Left ventricle myocardium superior (tissue), 1 donor: ENCODE measurements around the gene SNW1. TPM values are rescaled to one million over a fixed set of nuclear protein-coding genes. Genes with fewer than 3 reads are reported as not detected.
"Not testable (repeated sequence)": the region's sequence is repeated elsewhere in the genome, so short reads cannot be mapped to it uniquely, and the experiment has no call there.

Source experiments
- ATAC-seq: fragments of 200-7000 bp; cut with Tn5 transposase; one replicate; pipeline ENCODE4 v1.9.1; 2020; ENCODE audit warnings: mild to moderate bottlenecking, moderate library complexity
- DNase-seq: peaks from one replicate; pipeline ENCODE4 v3.0.0-alpha.2; 2020
- intact Hi-C: fragments of 100-400 bp; cut with micrococcal nuclease; formaldehyde crosslinking; loops from one replicate; pipeline ENCODE4 v1.11.0; 2022
- total RNA-seq: library from RNA; stranded (reverse); fragmentation: NEBNext Ultra II Directional; extraction: Animal tissue kit (Norgen Biotek cat#: 25700); gene quantifications from one replicate; pipeline ENCODE4 v1.2.1, GENCODE V29; 2021
- donor health status: DM: no; HTN: yes; CAD: no; lungs with severe emphysema.

Gene SNW1
- total RNA-seq, 1 donor from 2014 or later = 49.8 TPM

GRCh38 chr14:77761205-77761931 lies 412 bp upstream of the SNW1 start:
- DNase-seq (peak; percentile 42), ATAC-seq (peak; percentile 69)
- intact Hi-C loops = no loop called here

GRCh38 chr14:77752799-77753516 lies 8.0 kb downstream of the SNW1 start:
- intact Hi-C loops = no loop called here
- ATAC-seq = no peak
- no peak for DNase-seq

- intact Hi-C loops = no loop called here
These were observed 8.7 kb downstream of the SNW1 start for GRCh38 chr14:77752266-77752665.

DNA sequence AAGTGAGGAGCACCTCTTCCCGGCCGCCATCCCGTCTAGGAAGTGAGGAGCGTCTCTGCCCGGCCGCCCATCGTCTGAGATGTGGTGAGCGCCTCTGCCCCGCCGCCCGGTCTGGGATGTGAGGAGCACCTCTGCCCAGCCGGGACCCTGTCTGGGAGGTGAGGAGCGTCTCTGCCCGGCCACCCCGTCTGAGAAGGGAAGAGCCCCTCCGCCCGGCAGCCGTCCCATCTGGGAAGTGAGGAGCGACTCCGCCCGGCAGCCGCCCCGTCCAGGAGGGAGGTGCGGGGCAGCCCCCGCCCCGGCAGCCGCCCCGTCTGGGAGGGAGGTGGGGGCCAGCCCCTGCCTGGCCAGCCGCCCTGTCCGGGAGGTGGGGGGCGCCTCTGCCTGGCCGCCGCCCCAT lies 13.5 kb downstream of the SNW1 start:
- intact Hi-C loops, DNase-seq, ATAC-seq: not testable (repeated sequence)

More at GRCh38 chr14:77752266-77752665, 8.7 kb downstream of the SNW1 start:
- DNase-seq (no peak), ATAC-seq (no peak)

DNA sequence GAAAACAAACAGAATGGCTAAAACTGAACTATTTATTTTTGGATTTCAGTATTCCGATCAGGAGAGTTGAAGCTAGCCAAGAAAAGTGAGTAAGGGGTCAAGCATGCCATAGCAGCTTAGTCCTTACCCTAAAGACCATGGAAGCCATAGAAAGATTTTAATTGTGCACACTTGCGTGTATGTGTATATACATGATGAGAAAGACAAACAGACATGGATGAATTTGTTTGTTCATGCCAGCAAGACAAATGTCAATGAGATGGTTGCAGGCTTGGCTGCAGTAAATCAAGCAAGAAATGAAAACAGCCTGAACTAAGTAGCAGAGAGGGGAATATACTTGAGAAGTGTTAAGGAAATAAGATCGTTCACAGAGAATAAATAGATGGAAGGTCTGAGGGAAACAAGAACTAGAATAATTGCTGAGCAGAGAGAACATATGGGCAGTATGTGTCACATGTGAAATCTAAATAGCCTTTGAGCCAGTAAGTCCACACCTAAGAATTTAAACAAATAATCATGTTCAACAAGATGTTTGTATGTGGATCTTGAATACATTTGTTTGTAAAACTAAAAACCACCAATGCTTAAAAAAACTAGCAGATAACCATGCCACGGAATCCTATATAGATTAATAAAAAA lies 14.8 kb downstream of the SNW1 start:
- ATAC-seq (no peak), DNase-seq (no peak)
- intact Hi-C loops = no loop called here

DNA sequence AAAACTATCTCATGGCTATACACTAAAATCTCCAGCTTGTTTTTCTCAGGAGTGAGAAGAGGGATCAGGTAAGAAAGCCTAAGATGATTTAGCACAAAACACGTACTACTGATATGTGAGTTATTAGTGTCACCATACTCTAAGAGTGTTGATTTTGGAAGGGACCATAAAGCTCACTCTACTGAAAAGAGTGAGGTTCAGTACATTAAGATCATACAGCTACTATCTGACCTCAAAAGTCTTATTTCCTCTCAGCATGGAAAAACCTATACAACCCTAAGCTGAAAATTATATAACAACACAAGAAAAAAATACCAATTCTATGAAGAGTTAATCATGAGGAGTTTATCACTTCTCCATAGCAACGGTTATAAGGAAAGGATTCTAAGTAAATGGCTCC lies 19.5 kb downstream of the SNW1 start:
- intact Hi-C loops = no loop called here
- DNase-seq (no peak), ATAC-seq (no peak)

DNA sequence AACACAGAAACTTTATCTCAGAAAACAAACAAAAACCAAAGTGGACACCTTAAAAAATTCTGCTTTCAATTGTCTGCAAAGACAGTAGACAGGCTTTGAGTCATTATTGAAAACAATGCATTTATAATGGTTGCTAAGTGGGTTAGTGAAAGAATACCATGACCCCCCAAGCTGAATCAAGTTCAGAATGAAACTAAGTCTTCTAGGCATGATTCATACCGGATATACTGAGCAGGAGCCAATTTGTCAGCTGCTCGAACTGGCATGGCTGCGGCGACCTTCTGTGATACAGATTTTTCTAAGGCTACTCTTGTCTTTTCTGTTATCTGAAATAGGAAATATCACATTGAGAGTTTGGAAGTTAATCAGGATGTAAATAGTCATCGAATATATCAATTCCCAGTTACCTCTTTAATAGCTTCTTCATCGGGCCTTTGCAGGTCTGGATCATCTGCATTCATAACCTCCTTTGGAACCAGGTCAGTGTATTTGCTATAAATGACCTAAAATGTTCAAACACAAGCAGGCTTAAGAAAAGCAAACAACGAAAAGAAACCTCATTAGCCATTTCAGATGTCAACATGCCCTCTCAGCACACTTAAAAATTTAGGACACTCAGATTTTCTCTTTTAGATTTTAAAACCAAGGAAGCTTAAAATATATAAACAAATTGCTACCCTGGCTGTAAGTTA lies 22.3 kb downstream of the SNW1 start:
- DNase-seq = peak; percentile 35
- peak; percentile 61 for ATAC-seq
- intact Hi-C loops = no loop called here

DNA sequence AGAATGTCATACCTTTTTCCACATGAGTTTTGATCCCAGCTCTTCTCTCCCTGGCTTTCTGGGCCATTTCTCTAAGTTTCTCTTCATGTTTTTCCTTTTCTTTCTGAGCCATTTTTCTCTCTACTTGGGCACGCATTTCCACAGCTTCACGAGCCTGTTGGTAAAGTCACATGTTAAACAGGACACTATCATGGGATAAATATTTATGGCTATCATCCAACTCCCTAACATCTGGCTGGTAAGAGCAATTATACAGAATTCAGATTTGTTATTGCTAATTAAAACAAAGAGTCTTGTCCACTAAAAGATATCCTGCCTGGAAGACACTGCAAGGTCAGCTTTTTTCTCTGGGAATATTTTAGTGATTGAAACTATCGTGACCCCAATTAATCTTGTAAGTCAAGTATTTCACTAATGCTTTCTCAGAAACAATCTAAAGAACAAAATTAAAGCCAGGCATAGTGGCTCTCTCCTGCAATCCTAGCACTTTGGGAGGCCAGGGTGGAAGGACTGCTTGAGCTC lies 29.9 kb downstream of the SNW1 start:
- ATAC-seq (no peak), DNase-seq (no peak)
- intact Hi-C loops = no loop called here

GRCh38 chr14:77722301-77722700 lies 38.7 kb downstream of the SNW1 start:
- DNase-seq = no peak
- ATAC-seq = no peak
- intact Hi-C loops = no loop called here

- DNase-seq (no peak), ATAC-seq (no peak)
- intact Hi-C loops = no loop called here
These were observed 39.5 kb downstream of the SNW1 start for GRCh38 chr14:77721437-77721836.

DNA sequence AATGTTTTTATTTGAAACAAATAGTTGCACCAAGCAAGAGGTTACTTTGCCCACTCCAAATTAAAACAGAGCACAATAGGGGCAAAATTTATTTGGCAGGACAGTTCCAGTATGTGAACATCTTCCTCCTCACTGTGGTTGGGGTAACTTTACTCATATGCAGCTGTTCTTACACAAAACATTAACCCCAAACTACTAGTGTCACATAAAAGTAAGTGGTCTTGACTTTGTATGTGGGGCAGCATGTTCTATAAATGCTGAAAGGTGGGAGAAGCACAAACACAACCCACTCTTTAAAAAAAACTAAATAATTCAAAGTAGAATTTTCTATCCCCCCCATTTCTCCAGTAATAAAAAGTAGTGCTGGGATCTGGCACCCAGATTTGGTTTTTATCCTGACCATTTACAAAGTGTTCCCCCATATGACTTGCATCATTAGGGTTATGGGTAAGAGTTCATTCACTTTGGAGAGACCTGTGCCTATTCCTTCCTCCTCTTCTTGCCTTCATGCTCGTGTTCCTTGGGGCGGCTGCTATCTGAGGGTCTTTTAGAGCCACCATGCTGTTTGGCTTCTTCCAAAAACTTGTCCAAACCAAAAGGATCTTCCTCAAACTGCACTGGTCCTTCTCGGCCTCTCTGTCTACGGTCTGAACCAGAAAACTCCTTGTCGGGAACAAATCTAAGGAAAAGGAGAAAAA lies 43.2 kb downstream of the SNW1 start:
- intact Hi-C loops = no loop called here
- no peak for ATAC-seq
- DNase-seq = no peak

- DNase-seq (no peak), ATAC-seq (no peak)
- intact Hi-C loops = no loop called here
These were observed 46.0 kb downstream of the SNW1 start for GRCh38 chr14:77714926-77715325.

GRCh38 chr14:77710364-77710763 lies 50.6 kb downstream of the SNW1 start:
- no peak for ATAC-seq
- intact Hi-C loops = no loop called here
- DNase-seq = no peak

DNA sequence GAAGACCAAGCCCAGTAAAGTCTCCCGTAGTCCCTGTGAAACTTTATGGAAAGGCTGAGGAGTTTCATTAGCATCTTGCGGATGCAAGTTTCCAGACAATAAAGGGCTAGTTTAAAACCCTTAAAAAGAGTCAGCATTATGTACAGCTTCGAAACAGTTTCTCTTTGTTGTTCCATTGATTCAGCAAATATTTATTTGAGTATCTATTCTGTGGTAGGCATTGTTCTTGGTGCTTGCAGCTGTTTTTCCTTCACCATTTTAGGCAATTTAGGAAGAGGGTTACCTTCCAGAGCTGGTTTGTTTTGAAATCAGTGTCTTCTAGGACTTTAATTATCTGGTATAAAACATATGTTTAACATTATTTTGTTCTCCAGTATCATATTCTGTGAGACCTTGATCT lies 51.5 kb downstream of the SNW1 start:
- DNase-seq (no peak), ATAC-seq (no peak)
- intact Hi-C loops = no loop called here

GRCh38 chr14:77708749-77709148 lies 52.2 kb downstream of the SNW1 start:
- ATAC-seq (no peak), DNase-seq (no peak)
- intact Hi-C loops = no loop called here

GRCh38 chr14:77707724-77708408 lies 53.1 kb downstream of the SNW1 start, which contains the start of the genes ALKBH1 and SLIRP:
ALKBH1 (minus strand) TSS chr14:77708023; CDS start chr14:77708004, 19 bp downstream.
SLIRP (plus strand) TSS chr14:77708103; CDS start chr14:77708112, 9 bp downstream.
- ATAC-seq = peak; percentile 97
- intact Hi-C loops = no loop called here
- peak; percentile 90 for DNase-seq

DNA sequence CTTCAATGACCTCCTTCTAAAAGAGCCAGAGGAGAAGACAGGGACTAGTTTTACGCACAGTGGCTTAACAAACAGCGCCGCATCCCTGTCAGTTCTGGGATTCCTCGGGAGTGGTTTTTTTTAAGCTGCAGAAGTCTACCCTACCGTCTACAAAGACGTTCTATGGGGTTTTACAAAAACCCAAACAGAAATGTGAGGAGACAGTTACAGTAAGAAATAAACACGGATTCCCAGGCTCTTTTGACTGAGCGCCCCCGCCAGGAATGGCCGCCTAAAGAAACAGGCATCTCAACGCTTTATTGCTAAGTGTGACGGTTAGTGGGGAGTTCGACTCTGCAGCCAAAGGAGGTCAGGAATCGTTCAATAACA lies 53.6 kb downstream of the SNW1 start:
- DNase-seq (no peak), ATAC-seq (peak; percentile 70)
- intact Hi-C loops = no loop called here

- ATAC-seq (peak; percentile 94), DNase-seq (peak; percentile 45)
- intact Hi-C loops = no loop called here
These were observed 69.7 kb downstream of the SNW1 start for GRCh38 chr14:77691259-77691658.
